ENCODE data around the gene ZNF207. TPM values are rescaled to one million over a fixed set of nuclear protein-coding genes. Genes with fewer than 3 reads are reported as not detected.
"Not testable (repeated sequence)": the region's sequence is repeated elsewhere in the genome, so short reads cannot be mapped to it uniquely, and the experiment has no call there.

Gene ZNF207
- total and polyA plus RNA-seq, 5 donors from 2014 or later: 149 to 316 (median 185) TPM

GRCh38 chr17:32314636-32315035 is 35.3 kb upstream of the ZNF207 start:
- no peak overlapping the region for H3K27ac Mint-ChIP-seq
- H3K4me3 ChIP-seq (ENCODE audit: low read depth, low read length): no peak overlapping the region

GRCh38 chr17:32315171-32315570 is 34.8 kb upstream of the ZNF207 start:
- no peak for DNase-seq
- no peaks in the 10 kb centered on the region for H3K4me1 ChIP-seq (ENCODE audit: control insufficient read depth, insufficient read depth, low read length, poor library complexity, severe bottlenecking)
- H3K4me1 Mint-ChIP-seq: peaks cover 0 to 4% (median 0%) of the 10 kb centered on the region in 4 donors
- no peak for ATAC-seq (ENCODE audit: low read depth in 2 of 2)
- H3K27ac ChIP-seq (ENCODE audit: insufficient read depth, low read length, poor library complexity, severe bottlenecking): no peak overlapping the region
- H3K9me3 ChIP-seq (ENCODE audit: control insufficient read depth in 2 of 2, low read length in 2 of 2): no peaks in the 10 kb centered on the region
- H3K27ac Mint-ChIP-seq: no peak overlapping the region
- H3K27me3 ChIP-seq (ENCODE audit: control insufficient read depth, insufficient read depth, low read length): peaks cover 4% of the 10 kb centered on the region
- peaks cover 0 to 2% (median 0%) of the 10 kb centered on the region in 7 donors for H3K9me3 Mint-ChIP-seq
- H3K4me3 ChIP-seq (ENCODE audit: low read depth, low read length): no peak overlapping the region
- H3K36me3 ChIP-seq (ENCODE audit: control insufficient read depth, insufficient read depth, low read length): no peaks in the 10 kb centered on the region
- peaks cover 19% of the 10 kb centered on the region for H3K27me3 Mint-ChIP-seq
- no peaks in the 10 kb centered on the region for H3K36me3 Mint-ChIP-seq
- H3K4me3 Mint-ChIP-seq: no peak overlapping the region

More at GRCh38 chr17:32314636-32315035, 35.3 kb upstream of the ZNF207 start:
- peaks cover 4% of the 10 kb centered on the region for H3K27me3 ChIP-seq (ENCODE audit: control insufficient read depth, insufficient read depth, low read length)
- peaks cover 18% of the 10 kb centered on the region for H3K27me3 Mint-ChIP-seq
- no peaks in the 10 kb centered on the region for H3K36me3 Mint-ChIP-seq
- H3K4me3 Mint-ChIP-seq: no peak overlapping the region
- ATAC-seq (ENCODE audit: low read depth in 2 of 2): no peak
- DNase-seq: no peak
- no peak overlapping the region for H3K27ac ChIP-seq (ENCODE audit: insufficient read depth, low read length, poor library complexity, severe bottlenecking)
- no peaks in the 10 kb centered on the region for H3K9me3 ChIP-seq (ENCODE audit: control insufficient read depth in 2 of 2, low read length in 2 of 2)
- peaks cover 0 to 2% (median 0%) of the 10 kb centered on the region in 7 donors for H3K9me3 Mint-ChIP-seq
- H3K4me1 ChIP-seq (ENCODE audit: control insufficient read depth, insufficient read depth, low read length, poor library complexity, severe bottlenecking): no peaks in the 10 kb centered on the region
- H3K4me1 Mint-ChIP-seq: peaks cover 0 to 4% (median 0%) of the 10 kb centered on the region in 4 donors
- no peaks in the 10 kb centered on the region for H3K36me3 ChIP-seq (ENCODE audit: control insufficient read depth, insufficient read depth, low read length)

- H3K4me1 ChIP-seq (ENCODE audit: control insufficient read depth, insufficient read depth, low read length, poor library complexity, severe bottlenecking); H3K27ac ChIP-seq (ENCODE audit: insufficient read depth, low read length, poor library complexity, severe bottlenecking); H3K36me3 ChIP-seq (ENCODE audit: control insufficient read depth, insufficient read depth, low read length); ATAC-seq (ENCODE audit: low read depth in 2 of 2); H3K27ac Mint-ChIP-seq; H3K9me3 Mint-ChIP-seq; H3K4me3 Mint-ChIP-seq; H3K9me3 ChIP-seq (ENCODE audit: control insufficient read depth in 2 of 2, low read length in 2 of 2); H3K27me3 ChIP-seq (ENCODE audit: control insufficient read depth, insufficient read depth, low read length); H3K4me1 Mint-ChIP-seq; H3K4me3 ChIP-seq (ENCODE audit: low read depth, low read length); H3K36me3 Mint-ChIP-seq; DNase-seq: not testable (repeated sequence)
- peaks cover 19% of the 10 kb centered on the region for H3K27me3 Mint-ChIP-seq
Measured at GRCh38 chr17:32316653-32317052, 33.3 kb upstream of the ZNF207 start.

- ATAC-seq (ENCODE audit: low read depth in 2 of 2): no peak
- no peaks in the 10 kb centered on the region for H3K36me3 Mint-ChIP-seq
- peaks cover 0 to 2% (median 0%) of the 10 kb centered on the region in 7 donors for H3K9me3 Mint-ChIP-seq
- peak overlapping the region in 1 of 4 donors; percentile 59 for H3K4me3 Mint-ChIP-seq
- no peaks in the 10 kb centered on the region for H3K4me1 ChIP-seq (ENCODE audit: control insufficient read depth, insufficient read depth, low read length, poor library complexity, severe bottlenecking)
- H3K36me3 ChIP-seq (ENCODE audit: control insufficient read depth, insufficient read depth, low read length): no peaks in the 10 kb centered on the region
- DNase-seq: no peak
- no peak overlapping the region for H3K27ac ChIP-seq (ENCODE audit: insufficient read depth, low read length, poor library complexity, severe bottlenecking)
- H3K27me3 ChIP-seq (ENCODE audit: control insufficient read depth, insufficient read depth, low read length): peaks cover 4% of the 10 kb centered on the region
- H3K27me3 Mint-ChIP-seq: peaks cover 19% of the 10 kb centered on the region
- no peak overlapping the region for H3K4me3 ChIP-seq (ENCODE audit: low read depth, low read length)
- no peak overlapping the region for H3K27ac Mint-ChIP-seq
- peaks cover 0 to 4% (median 0%) of the 10 kb centered on the region in 4 donors for H3K4me1 Mint-ChIP-seq
- H3K9me3 ChIP-seq (ENCODE audit: control insufficient read depth in 2 of 2, low read length in 2 of 2): no peaks in the 10 kb centered on the region
Measured at GRCh38 chr17:32317353-32317752, 32.6 kb upstream of the ZNF207 start.

DNA sequence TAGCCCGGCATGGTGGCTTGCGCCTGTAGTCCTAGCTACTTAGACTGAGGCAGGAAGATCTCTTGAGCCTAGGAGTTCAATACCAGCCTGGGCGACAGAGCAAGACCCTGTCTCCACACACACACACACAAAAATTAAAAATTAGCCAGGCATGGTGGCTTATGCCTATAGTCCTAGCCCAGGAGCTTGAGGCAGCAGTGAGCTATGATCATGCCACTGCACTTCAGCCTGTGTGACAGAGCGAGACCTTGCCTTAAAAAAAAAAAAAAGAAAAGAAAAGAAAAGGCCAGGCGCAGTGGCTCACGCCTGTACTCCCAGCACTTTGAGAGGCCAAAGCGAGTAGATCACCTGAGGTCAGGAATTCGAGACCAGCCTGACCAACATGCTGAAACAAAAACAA is 31.9 kb upstream of the ZNF207 start:
- ATAC-seq (ENCODE audit: low read depth in 2 of 2): no peak

DNA sequence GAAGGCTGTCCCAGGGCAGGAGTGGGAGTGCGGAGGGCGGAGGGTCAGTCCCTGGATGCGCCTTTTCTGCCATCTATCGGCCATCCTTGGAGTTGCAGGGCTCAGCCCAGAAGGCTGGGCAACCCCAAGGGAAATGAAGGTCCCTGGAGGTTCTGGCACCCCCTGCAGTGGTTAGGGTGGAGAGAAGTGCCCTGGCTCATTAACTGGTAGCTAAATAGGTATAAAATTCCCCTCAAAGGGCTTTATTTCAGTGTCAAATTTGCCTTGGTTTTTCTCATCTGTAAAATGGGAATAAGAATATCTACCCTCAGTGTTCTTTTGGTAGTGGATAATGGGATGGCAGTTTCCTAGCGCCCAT is 30.4 kb upstream of the ZNF207 start:
- Histone ChIP-seq H3K4me3 (ENCODE audit: low read depth, low read length) (peak overlapping the region; percentile 47), H3K4me1 (ENCODE audit: control insufficient read depth, insufficient read depth, low read length, poor library complexity, severe bottlenecking) (no peaks in the 10 kb centered on the region), H3K27ac (ENCODE audit: insufficient read depth, low read length, poor library complexity, severe bottlenecking) (no peak overlapping the region), H3K27me3 (ENCODE audit: control insufficient read depth, insufficient read depth, low read length) (peaks cover 4% of the 10 kb centered on the region), H3K9me3 (ENCODE audit: control insufficient read depth in 2 of 2, low read length in 2 of 2) (no peaks in the 10 kb centered on the region), H3K36me3 (ENCODE audit: control insufficient read depth, insufficient read depth, low read length) (no peaks in the 10 kb centered on the region)
- Mint-ChIP-seq H3K27me3 (peaks cover 15% of the 10 kb centered on the region), H3K4me1 (peaks cover 0 to 17% (median 1%) of the 10 kb centered on the region in 4 donors), H3K4me3 (peak overlapping the region in 3 of 4 donors; percentile 54 to 79 (median 72)), H3K36me3 (no peaks in the 10 kb centered on the region), H3K9me3 (peaks cover 0 to 2% (median 0%) of the 10 kb centered on the region in 7 donors), H3K27ac (no peak overlapping the region)
- DNase-seq: peak; percentile 52 to 60 (median 59)
- ATAC-seq (ENCODE audit: low read depth in 2 of 2): peak; percentile 76 to 80

More for the DNA sequence above, 31.9 kb upstream of the ZNF207 start:
- no peak for DNase-seq
- Mint-ChIP-seq H3K4me1 (peaks cover 0 to 5% (median 0%) of the 10 kb centered on the region in 4 donors), H3K36me3 (no peaks in the 10 kb centered on the region), H3K4me3 (no peak overlapping the region), H3K9me3 (peaks cover 0 to 2% (median 0%) of the 10 kb centered on the region in 7 donors), H3K27me3 (peaks cover 19% of the 10 kb centered on the region), H3K27ac (peak overlapping the region in 1 of 3 donors; percentile 49)
- H3K4me3 ChIP-seq (ENCODE audit: low read depth, low read length): no peak overlapping the region
- no peaks in the 10 kb centered on the region for H3K36me3 ChIP-seq (ENCODE audit: control insufficient read depth, insufficient read depth, low read length)
- no peak overlapping the region for H3K27ac ChIP-seq (ENCODE audit: insufficient read depth, low read length, poor library complexity, severe bottlenecking)
- H3K9me3 ChIP-seq (ENCODE audit: control insufficient read depth in 2 of 2, low read length in 2 of 2): no peaks in the 10 kb centered on the region
- peaks cover 4% of the 10 kb centered on the region for H3K27me3 ChIP-seq (ENCODE audit: control insufficient read depth, insufficient read depth, low read length)
- H3K4me1 ChIP-seq (ENCODE audit: control insufficient read depth, insufficient read depth, low read length, poor library complexity, severe bottlenecking): no peaks in the 10 kb centered on the region

DNA sequence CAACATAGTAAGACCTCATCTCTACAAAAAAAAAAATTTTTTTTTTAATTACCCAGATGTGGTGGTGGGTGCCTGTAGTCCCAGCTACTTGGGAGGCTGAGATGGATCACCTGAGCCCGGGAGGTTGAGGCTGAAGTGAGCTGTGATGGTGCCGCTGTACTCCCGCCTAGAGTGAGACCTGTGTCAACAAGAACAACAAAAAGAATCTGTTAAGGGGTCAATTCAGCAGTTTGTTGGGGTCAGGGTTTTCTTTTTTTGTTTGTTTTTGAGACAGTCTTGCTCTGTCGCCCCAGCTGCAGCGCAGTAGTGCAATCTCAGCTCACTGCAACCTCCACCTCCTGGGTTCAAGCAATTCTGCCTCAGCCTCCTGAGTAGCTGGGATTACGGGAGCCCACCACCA is 29.9 kb upstream of the ZNF207 start:
- ATAC-seq (ENCODE audit: low read depth in 2 of 2); H3K27ac Mint-ChIP-seq; DNase-seq; H3K9me3 ChIP-seq (ENCODE audit: control insufficient read depth in 2 of 2, low read length in 2 of 2); H3K27me3 ChIP-seq (ENCODE audit: control insufficient read depth, insufficient read depth, low read length); H3K9me3 Mint-ChIP-seq; H3K4me3 Mint-ChIP-seq; H3K36me3 Mint-ChIP-seq; H3K27ac ChIP-seq (ENCODE audit: insufficient read depth, low read length, poor library complexity, severe bottlenecking); H3K36me3 ChIP-seq (ENCODE audit: control insufficient read depth, insufficient read depth, low read length); H3K4me3 ChIP-seq (ENCODE audit: low read depth, low read length); H3K4me1 ChIP-seq (ENCODE audit: control insufficient read depth, insufficient read depth, low read length, poor library complexity, severe bottlenecking): not testable (repeated sequence)
- H3K4me1 Mint-ChIP-seq: peaks cover 0 to 17% (median 1%) of the 10 kb centered on the region in 4 donors
- peaks cover 11% of the 10 kb centered on the region for H3K27me3 Mint-ChIP-seq

DNA sequence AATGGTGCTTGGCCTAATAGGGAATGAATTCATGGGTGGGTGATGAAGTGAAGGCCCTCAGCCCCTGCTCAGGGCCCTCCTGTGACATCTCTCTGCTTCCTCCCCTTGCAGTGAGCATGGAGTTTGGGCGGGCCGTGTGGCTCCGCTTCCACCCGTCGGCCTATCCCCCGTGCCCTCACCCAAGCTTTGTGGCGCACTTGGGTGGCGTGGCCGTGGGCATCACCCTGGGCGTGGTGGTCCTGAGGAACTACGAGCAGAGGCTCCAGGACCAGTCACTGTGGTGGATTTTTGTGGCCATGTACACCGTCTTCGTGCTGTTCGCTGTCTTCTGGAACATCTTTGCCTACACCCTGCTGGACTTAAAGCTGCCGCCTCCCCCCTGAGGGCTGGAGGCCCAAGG is 29.1 kb upstream of the ZNF207 start:
- H3K36me3 ChIP-seq (ENCODE audit: control insufficient read depth, insufficient read depth, low read length): no peaks in the 10 kb centered on the region
- peaks cover 0 to 17% (median 1%) of the 10 kb centered on the region in 4 donors for H3K4me1 Mint-ChIP-seq
- no peak for DNase-seq
- H3K4me3 ChIP-seq (ENCODE audit: low read depth, low read length): no peak overlapping the region
- no peak overlapping the region for H3K4me3 Mint-ChIP-seq
- peaks cover 1% of the 10 kb centered on the region for H3K27me3 ChIP-seq (ENCODE audit: control insufficient read depth, insufficient read depth, low read length)
- no peaks in the 10 kb centered on the region for H3K9me3 Mint-ChIP-seq
- H3K27ac Mint-ChIP-seq: no peak overlapping the region
- H3K4me1 ChIP-seq (ENCODE audit: control insufficient read depth, insufficient read depth, low read length, poor library complexity, severe bottlenecking): no peaks in the 10 kb centered on the region
- no peaks in the 10 kb centered on the region for H3K9me3 ChIP-seq (ENCODE audit: control insufficient read depth in 2 of 2, low read length in 2 of 2)
- no peaks in the 10 kb centered on the region for H3K36me3 Mint-ChIP-seq
- peaks cover 5% of the 10 kb centered on the region for H3K27me3 Mint-ChIP-seq
- no peak overlapping the region for H3K27ac ChIP-seq (ENCODE audit: insufficient read depth, low read length, poor library complexity, severe bottlenecking)
- no peak for ATAC-seq (ENCODE audit: low read depth in 2 of 2)
